BE2C (cell line): Measurements from ENCODE around the gene PLXNA3.

Source experiments
- DNase-seq: peaks from one replicate; pipeline ENCODE4 v3.0.0-alpha.2; 2020
- H3K27me3 ChIP-seq: fragments of 250-450 bp; sonication (Bioruptor Pico); 2 replicates; pipeline ENCODE4 v1.5.1; 2020; ENCODE audit warnings: mild to moderate bottlenecking
- H3K36me3 ChIP-seq: fragments of 250-450 bp; sonication (Bioruptor Pico); 2 replicates; pipeline ENCODE4 v1.5.1; 2020; ENCODE audit warnings: mild to moderate bottlenecking
- H3K4me1 ChIP-seq: fragments of 250-450 bp; sonication (Bioruptor Pico); 2 replicates; pipeline ENCODE4 v1.5.1; 2020
- H3K4me3 ChIP-seq: 2 replicates; pipeline ENCODE4 v1.5.1; 2011; ENCODE audit warnings: low read depth, low read length
- H3K9me3 ChIP-seq: fragments of 250-450 bp; sonication (Bioruptor Pico); 2 replicates; pipeline ENCODE4 v1.5.1; 2020
- CTCF ChIP-seq: IDR thresholded peaks from 2 replicates; pipeline ENCODE4 v1.5.1; 2012; ENCODE audit warnings: mild to moderate bottlenecking, low read depth, low read length

PLXNA3 gene

DNA sequence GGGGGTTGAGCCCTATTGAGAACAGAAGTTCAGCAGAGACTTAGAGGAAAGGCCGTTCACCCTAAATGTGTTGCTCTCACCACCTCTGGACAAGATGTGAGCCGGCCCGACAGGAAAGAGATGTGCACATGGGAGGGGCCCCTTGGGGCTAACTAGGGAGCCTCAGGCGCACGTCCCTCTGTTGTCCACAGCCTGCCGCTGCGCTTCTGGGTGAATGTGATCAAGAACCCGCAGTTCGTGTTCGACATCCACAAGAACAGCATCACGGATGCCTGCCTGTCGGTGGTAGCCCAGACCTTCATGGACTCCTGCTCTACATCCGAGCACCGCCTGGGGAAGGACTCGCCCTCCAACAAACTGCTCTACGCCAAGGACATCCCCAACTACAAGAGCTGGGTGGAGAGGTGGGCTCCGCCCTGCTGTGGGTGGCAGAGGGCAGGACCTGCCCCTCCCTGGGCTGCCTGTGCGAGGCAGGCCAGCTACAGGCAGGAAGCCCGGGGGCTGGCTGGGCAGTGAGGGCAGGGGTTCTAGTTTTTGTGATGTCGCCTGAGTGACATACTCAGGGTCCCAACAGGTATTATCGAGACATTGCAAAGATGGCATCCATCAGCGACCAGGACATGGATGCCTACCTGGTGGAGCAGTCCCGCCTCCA lies 13.0 kb downstream of the PLXNA3 start:
- Histone ChIP-seq H3K9me3 (no peaks in the 10 kb centered on the region), H3K36me3 (no peaks in the 10 kb centered on the region; the same call in 1 of the 2 replicates), H3K4me1 (no peaks in the 10 kb centered on the region), H3K27me3 (no peaks in the 10 kb centered on the region), H3K4me3 (no peak overlapping the region)
- no peak for DNase-seq
- no peak for TF ChIP-seq CTCF

GRCh38 chrX:154471839-154472684 lies 14.0 kb downstream of the PLXNA3 start:
- DNase-seq: no peak
- no peaks in the 10 kb centered on the region for H3K9me3 ChIP-seq
- no peaks in the 10 kb centered on the region for H3K27me3 ChIP-seq
- no peaks in the 10 kb centered on the region for H3K4me1 ChIP-seq
- H3K4me3 ChIP-seq: no peak overlapping the region
- TF ChIP-seq CTCF: no peak
- H3K36me3 ChIP-seq: no peaks in the 10 kb centered on the region; the same call in 1 of the 2 replicates

DNA sequence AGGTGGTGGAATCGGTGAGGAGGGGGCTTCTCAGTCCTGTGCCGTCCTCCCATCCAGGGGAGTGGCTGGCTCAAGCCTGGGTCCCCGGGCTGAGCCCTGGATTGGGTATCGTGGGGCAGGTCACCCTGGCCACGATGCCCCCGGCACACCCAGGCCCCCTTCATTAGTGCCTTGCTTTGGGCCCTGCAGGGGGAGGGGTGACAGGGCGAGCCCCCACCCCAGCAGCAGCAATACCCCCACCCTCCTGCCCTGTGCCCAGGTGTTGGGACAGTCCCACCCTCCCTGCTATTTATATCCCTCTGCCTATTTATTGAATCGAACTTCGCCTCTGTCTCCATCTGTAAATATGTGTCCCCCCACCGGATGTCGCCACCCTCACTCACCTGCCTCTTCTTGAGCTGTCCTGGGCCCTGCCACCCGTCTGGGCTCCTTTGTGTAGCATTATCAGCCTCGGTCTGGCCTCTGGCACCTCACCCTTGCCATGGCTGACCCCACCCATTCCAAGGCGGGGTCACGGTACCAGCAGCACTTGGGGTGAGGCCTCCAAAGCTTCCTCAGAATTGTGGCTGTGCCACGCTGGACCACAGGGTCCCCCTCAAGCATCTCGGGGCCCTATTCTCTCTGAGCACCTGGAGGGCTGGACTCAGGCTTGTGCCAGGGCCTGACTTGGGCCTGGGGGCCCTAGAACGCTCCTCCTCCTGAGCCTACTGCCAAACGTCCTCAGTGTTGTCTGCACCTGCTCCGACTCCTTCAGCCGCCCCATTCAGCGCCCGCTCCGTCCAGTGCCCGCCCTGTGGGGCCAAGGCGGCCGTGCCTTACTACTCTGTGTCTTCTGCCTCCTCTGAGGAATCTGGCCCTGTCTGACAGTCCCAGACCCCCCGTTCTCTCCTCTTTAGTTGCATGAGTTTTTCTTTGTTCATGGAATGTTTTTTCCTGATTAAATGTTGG lies 14.9 kb downstream of the PLXNA3 start:
- H3K36me3 ChIP-seq: no peaks in the 10 kb centered on the region; the same call in 1 of the 2 replicates
- no peaks in the 10 kb centered on the region for H3K27me3 ChIP-seq
- TF ChIP-seq CTCF: no peak
- no peak for DNase-seq
- H3K4me3 ChIP-seq: no peak overlapping the region
- H3K4me1 ChIP-seq: no peaks in the 10 kb centered on the region
- H3K9me3 ChIP-seq: no peaks in the 10 kb centered on the region

DNA sequence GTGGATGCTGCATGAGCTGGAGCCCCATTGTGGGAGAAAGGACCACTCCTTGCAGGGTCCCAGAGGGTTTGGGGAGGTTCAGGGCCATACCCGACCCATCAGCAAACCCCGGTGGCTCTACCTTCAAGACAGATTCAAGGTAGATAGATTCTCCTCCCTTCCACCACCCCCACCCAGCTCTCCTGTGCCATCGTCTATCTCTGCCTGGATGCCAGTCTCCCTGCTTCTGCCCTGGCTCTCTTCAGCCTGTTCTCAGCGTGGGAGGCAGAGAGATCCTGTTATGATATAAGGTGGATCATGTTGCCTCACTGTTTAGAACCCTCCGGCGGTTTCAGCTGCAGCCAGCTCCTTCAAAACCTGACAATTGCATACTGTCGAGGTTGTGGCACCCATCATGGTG lies 15.6 kb downstream of the PLXNA3 start:
- Histone ChIP-seq H3K9me3 (no peaks in the 10 kb centered on the region), H3K4me3 (no peak overlapping the region), H3K27me3 (no peaks in the 10 kb centered on the region), H3K4me1 (no peaks in the 10 kb centered on the region), H3K36me3 (no peaks in the 10 kb centered on the region; the same call in 1 of the 2 replicates)
- DNase-seq: no peak
- no peak for TF ChIP-seq CTCF

GRCh38 chrX:154476821-154477220 lies 18.7 kb downstream of the PLXNA3 start:
- H3K4me3 ChIP-seq: no peak overlapping the region
- DNase-seq: no peak
- no peaks in the 10 kb centered on the region for H3K4me1 ChIP-seq
- no peaks in the 10 kb centered on the region for H3K27me3 ChIP-seq
- H3K9me3 ChIP-seq: no peaks in the 10 kb centered on the region
- H3K36me3 ChIP-seq: no peaks in the 10 kb centered on the region
- no peak for TF ChIP-seq CTCF
